ENCODE data around the gene CD86. TPM values are rescaled to one million over a fixed set of nuclear protein-coding genes. Genes with fewer than 3 reads are reported as not detected.
"Not testable (repeated sequence)": the region's sequence is repeated elsewhere in the genome, so short reads cannot be mapped to it uniquely, and the experiment has no call there.

Gene CD86
- polyA plus RNA-seq, 5 donors = 2.1 to 4.3 (median 3.3) TPM

DNA sequence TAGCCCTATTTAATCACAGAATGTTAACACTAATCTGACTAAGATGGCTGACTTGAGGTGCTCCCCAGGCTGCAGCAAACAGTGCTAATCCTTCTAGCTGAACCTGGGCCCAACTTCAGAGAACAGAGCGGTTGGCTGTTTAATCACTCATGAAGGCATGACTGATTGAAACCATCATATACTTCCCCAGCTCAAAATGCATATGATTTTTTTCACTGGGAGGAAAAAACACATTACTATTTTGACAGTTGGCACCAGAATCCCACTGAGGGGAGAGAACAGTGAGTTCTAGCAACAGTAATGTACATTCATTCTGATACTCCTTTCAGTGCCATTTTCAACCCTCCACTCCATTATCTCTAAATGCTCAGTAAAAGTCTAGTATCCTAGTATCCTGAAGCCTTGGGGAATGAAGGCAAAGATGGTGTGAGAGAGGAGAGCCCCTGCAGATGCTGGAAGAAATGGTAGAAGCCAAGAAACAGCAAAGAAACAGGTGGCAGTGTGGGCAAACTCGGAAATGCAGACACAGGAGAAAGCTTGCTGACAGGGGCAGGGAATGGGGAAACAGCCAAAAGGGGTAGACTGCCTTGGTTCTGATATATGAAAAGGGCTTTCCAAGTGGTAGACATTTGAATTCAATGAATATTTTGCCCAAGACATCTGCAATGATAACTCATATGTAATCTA is 93.9 kb downstream of the CD86 start:
- DNase-seq = no peak

DNA sequence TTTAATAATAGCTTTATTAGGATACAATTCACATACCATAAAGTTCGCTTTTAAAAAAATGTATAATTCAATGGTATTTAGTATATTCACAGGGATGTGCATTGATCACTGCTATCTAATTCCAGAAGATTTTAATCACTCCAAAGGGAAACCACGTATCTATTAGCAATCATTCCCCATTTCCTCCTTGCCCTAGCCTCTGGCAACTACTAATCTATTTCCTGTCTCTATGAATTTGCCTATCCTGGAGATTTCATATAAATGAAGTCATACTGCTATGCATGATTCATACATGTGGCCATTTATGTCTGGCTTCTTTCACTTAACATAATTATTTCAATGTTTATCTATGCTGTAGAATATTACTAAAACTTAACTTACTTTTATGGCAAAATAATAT is 96.3 kb downstream of the CD86 start:
- DNase-seq = no peak

DNA sequence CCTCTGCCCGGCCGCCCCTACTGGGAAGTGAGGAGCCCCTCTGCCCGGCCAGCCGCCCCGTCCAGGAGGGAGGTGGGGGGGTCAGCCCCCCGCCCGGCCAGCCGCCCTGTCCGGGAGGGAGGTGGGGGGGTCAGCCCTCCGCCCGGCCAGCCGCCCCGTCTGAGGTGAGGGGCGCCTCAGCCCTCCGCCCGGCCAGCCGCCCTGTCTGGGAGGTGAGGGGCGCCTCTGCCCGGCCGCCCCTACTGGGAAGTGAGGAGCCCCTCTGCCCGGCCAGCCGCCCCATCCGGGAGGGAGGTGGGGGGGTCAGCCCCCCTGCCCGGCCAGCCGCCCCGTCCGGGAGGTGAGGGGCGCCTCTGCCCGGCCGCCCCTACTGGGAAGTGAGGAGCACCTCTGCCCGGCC is 109.8 kb downstream of the CD86 start:
- not testable (repeated sequence) for DNase-seq

DNA sequence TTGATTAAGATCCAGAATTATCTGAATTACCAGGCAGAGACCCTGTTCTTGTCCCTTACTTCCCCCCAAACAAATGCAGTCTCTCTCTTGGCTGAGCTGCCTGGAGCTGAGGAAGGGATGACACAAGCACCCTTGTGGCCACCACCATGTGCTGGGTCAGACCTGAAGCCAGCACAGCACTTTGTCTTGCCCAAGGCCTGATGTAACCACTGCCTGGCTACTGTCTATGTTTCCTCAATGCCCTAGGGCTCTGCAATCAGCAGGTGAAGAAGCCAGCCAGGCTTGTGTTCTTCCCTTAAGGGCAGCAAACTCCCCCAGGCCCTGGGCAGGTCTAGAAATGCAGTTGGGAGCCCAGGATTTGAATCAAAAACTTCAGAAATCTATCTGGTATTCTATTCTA is 112.5 kb downstream of the CD86 start:
- no peak for DNase-seq

DNA sequence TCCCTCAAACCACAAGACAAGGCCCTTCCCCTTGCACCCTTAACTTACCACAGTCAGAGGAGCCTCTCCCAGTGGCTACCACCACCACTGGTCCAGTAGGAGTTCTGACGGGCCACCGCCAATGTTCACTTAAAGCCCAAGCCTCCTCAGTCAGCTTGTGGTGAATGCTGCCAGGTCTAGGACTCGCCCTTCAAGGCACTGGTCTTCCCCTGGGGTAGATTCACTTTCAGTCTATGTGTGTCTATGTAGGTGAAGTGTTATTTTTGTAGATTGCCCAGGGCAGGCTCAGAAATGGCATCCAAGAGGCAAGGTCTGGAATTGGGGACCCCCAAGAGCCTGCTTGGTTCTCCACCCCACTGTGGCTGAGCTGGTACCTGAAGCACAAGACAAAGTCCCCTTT is 112.9 kb downstream of the CD86 start:
- no peak for DNase-seq

DNA sequence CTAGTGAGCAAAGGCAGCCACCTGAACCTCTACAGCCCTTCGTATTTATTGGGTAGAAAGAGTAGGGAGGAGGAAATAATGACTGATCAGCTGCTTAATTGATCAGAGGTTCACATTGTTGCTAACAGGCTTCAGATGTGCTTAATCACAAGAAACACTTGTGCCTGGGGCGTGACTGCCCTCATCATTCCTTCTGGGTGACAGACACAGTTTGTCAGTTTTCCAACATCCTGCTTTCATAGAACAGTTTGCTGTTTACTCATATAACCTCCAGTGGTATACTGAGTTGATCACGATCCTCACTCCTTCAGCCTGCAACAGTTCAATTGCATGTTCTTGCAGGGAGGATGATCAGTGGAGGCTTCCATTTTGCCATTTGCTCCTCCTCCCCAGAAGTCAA is 114.7 kb downstream of the CD86 start:
- no peak for DNase-seq

Other genes starting within 250 kb of the CD86 start
- 10 to 100 TPM; 31.0 to 49.7 (median 40.3) TPM for gene IQCB1, start 220.3 kb upstream of the CD86 start, polyA plus RNA-seq (ENCODE audit: insufficient read depth in 1 of 5, insufficient read length in 5 of 5, low replicate concordance in 1 of 5)
- 1 to 10 TPM; 3.6 to 5.2 (median 4.0) TPM for gene EAF2, start 220.2 kb upstream of the CD86 start, polyA plus RNA-seq (ENCODE audit: insufficient read depth in 1 of 5, insufficient read length in 5 of 5, low replicate concordance in 1 of 5)
- 10 to 100 TPM; 13.4 to 29.5 (median 26.0) TPM for gene SLC15A2, start 161.0 kb upstream of the CD86 start, polyA plus RNA-seq (ENCODE audit: insufficient read depth in 1 of 5, insufficient read length in 5 of 5, low replicate concordance in 1 of 5)
- gene ILDR1, start 33.1 kb upstream of the CD86 start, polyA plus RNA-seq (ENCODE audit: insufficient read depth in 1 of 5, insufficient read length in 5 of 5, low replicate concordance in 1 of 5) = 1 to 10 TPM; 4.2 to 6.7 (median 4.7) TPM
- under 1 TPM in 3 of 5 donors, not detected in 2; 0.01 to 0.13 (median 0.01) TPM for gene CASR, start 128.3 kb downstream of the CD86 start, polyA plus RNA-seq (ENCODE audit: insufficient read depth in 1 of 5, insufficient read length in 5 of 5, low replicate concordance in 1 of 5)